ENCODE data around the gene GXYLT2.
"Not testable (repeated sequence)": the region's sequence is repeated elsewhere in the genome, so short reads cannot be mapped to it uniquely, and the experiment has no call there.

The GXYLT2 gene

DNA sequence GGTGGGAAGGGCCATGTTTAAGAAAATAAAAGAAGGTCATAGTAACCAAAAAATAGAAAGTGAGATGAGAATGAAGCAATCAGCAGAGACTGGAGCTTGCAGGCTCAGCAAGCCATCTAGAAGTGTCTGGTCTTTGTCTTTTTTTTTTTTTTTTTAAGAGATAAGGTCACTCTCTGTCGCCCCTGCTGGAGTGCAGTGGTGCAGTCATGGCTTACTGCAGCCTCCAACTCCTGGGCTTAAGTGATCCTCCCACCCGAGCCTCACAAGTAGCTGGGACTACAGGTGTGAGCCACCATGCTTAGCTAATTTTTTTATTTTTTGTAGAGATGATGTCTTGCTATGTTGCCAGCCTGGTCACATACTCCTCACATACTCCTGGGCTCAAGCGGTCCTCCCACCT, 36.2 kb downstream of the GXYLT2 start:
- H3K4me3 ChIP-seq (ENCODE audit: low read depth, low read length), result no peak overlapping the region
- DNase-seq (ENCODE audit: low read depth), result no peak

DNA sequence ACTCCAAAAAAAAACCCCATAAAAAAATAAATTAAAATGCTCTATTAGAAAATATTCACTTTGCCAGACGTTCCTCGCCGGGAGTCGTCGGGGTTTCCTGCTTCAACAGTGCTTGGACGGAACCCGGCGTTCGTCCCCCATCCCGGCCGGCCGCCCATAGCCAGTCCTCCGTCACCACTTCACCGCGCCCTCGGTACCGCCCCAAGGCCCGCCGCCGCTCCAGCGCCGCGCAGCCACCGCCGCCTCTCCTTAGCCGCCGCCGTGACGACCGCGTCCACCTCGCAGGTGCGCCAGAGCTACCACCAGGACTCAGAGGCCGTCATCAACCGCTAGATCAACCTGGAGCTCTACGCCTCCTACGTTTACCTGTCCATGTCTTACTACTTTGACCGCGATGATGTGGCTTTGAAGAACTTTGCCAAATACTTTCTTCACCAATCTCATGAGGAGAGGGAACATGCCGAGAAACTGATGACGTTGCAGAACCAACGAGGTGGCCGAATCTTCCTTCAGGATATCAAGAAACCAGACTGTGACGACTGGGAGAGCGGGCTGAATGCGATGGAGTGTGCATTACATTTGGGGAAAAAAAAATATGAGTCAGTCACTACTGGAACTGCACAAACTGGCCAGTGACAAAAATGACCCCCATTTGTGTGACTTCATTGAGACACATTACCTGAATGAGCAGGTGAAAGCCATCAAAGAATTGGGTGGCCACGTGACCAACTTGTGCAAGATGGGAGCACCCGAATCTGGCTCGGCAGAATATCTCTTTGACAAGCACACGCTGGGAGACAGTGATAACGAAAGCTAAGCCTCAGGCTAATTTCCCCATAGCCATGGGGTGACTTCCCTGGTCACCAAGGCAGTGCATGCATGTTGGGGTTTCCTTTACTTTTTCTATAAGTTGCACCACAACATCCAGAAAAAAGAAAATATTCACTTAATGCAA, 41.2 kb downstream of the GXYLT2 start:
- H3K4me3 ChIP-seq (ENCODE audit: low read depth, low read length); DNase-seq (ENCODE audit: low read depth): not testable (repeated sequence)

DNA sequence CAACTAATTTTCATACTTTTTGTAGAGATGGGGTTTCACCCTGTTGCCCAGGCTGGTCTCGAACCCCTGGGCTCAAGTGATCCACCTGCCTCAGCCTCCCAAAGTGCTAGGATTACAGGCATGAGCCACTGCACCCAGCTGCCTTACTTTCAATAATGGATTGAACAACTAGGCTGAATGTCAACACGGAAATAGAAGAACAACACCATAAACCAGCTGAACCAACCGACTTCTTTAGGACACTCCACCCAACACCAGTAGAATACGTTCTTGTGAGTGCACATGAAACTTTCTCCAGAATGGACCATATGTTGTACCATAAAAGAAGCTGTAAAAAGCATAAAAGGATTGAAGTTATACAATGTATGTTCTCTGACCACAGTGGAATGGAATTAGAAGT, 42.9 kb downstream of the GXYLT2 start:
- H3K4me3 ChIP-seq (ENCODE audit: low read depth, low read length), result no peak overlapping the region
- no peak for DNase-seq (ENCODE audit: low read depth)

DNA sequence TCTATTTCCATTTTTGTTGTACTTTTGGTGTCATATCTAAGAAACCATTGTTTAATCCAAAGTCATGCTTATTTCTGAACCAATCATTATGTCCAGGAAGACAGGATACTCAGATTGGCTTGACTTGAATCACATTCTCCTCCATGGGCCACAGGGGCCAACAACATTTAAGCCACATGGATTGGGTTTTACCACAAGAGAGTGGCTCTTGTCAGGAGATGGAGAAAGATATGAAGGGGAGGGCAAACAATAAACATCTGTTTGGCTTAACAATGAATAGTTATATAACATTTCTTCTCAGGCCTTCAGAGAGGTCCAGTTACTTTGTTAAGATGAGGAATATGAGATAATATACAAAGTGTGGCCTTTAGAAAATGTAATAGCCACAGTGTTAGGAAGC, 44.6 kb downstream of the GXYLT2 start:
- DNase-seq (ENCODE audit: low read depth), result no peak
- no peak overlapping the region for H3K4me3 ChIP-seq (ENCODE audit: low read depth, low read length)

DNA sequence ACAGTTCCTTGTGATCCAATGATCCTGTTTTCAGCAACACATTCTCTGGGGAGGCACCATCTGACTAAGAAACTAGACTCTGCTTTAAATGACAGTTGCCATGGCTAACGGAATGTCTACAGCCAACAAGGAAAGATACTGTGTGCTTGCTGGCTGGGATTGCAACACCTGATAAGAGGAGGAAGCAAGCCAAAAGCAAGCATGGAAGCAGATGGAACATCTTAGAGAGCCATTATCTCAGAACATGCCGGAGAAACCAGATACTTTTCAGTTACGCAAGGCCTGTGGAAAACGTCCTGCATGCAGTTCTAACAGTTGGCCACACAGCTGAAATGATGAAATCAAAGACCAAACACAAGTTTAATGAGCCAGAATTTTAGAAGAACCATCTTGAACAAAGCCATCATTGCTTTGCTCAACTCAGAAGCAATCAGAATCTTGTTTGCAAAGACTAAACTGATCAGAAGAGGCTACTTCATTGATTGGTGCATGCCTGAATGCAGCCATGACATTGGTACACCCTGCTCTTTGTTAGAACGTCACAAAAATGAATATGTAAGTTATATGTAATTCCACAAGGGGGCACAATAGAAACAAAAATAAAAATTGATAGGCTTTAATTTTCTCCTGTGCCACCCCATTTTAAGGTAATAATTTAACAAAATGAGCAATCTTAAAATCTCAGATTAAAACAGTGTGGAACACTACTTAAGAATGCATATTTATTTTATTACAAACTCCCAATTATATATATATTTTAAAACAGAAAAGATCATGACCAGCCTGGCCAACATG, 50.8 kb downstream of the GXYLT2 start:
- DNase-seq (ENCODE audit: low read depth), result peak; percentile 93
- no peak overlapping the region for H3K4me3 ChIP-seq (ENCODE audit: low read depth, low read length)

DNA sequence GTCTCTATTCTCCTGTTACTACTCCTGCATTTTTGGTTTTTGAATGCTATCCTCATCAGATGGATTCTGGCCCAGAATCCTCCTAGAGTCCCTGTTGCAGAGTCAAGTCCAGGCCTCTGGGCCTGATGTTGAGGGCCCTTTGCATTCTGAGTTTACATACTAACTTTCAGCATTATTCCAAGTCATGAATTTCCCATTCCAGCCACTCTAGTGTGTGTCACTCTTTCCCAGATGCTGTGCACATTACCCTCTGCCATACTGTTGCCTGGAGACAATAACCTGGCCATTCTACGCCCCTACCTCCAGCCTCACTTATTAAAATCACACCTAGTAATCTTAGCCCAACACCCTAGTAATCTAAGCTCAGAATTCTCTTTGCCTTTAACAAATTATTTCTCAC, 53.4 kb downstream of the GXYLT2 start:
- no peak for DNase-seq (ENCODE audit: low read depth)
- no peak overlapping the region for H3K4me3 ChIP-seq (ENCODE audit: low read depth, low read length)

DNA sequence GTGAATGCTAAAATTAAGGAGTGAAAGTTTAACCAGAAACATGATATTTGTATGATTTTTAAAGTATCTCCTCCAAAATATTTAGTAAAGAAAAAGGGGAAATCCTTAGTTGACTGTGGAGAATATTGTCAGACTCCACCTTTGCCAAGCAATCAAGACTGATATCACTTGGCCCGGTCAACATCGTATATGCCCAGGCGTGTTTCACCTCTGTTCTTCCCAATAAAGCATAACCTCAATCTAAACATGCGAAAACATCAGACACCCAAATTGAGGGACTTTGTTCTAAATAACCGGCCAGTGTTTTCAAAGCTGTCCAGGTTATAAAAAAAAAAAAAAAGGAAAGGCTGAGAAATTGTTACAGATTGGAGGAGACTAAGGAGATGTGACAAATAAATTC, 54.6 kb downstream of the GXYLT2 start:
- DNase-seq (ENCODE audit: low read depth), result no peak
- no peak overlapping the region for H3K4me3 ChIP-seq (ENCODE audit: low read depth, low read length)

DNA sequence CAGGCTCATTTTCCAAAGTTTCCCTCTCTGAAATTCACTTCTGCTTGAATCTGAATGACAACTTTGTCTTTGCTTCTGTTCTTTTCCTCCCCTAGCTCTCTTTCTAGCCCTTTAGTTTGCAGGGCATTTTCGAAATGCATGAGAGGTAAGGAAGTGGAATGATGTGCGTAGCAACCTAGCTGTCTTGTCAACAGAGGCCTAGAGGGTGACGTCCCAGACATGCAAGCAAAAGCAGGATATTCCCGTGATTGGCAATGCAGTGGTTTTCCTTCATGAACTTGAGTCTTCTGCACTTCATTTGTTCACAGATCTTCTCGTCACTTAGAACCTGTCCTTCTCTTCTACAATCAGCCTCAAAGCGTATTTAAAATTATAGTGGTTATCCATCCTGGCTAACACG, 56.9 kb downstream of the GXYLT2 start:
- no peak overlapping the region for H3K4me3 ChIP-seq (ENCODE audit: low read depth, low read length)
- DNase-seq (ENCODE audit: low read depth), result no peak

DNA sequence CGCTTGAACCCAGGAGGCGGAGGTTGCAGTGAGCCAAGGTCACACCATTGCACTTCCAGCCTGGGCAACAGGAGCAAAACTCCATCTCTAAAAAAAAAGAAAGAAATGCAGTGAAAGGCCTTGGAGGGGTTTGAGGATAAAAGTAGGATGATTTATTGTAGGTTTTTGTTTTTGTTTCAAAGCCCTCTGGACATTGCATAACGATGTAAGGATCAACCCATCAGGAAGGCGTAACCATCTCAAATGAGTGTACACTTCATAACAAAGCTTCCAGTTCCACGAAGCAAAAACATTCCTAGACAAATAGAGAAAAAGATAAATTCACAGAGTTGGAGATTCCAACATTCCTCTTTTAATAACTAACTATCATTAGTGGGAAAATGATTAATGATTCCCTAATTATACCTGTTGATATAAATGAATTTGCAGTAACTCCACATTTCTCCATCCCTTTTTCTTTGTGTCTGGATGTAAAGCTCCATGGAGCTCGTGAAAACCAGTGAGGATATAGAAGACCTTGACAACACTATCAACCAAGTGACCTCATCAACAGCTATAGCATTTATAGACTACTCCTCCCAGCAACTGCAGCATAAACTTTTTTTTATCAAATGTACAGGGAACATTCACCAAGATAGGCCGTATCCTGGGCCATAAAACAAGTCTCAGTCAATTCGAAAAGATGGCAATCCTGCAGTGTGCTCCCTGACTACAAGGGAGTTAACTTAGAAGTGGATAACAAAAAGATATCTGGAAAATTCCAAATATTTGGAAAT, 60.1 kb downstream of the GXYLT2 start:
- DNase-seq (ENCODE audit: low read depth), result no peak

DNA sequence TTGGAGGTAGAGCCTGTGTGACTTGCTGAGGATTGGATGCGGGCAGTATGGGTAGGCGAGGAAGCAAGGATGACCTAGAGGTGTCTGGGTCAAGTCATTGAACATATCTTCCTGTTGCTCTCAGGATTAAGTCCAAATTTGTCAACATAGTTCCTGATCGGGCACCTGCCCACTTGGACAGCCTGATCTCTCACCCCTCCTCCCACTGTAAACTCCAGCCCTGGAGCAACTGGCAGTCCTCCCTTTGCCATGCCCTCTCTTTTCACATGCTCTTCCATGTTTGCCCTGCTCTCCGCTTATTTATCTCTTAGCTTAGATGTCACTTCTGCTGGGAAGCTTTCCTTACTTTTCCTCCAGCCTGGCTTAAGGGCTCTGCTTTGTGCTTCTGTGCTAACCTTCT, 61.2 kb downstream of the GXYLT2 start:
- no peak overlapping the region for H3K4me3 ChIP-seq (ENCODE audit: low read depth, low read length)
- DNase-seq (ENCODE audit: low read depth), result no peak

More for the DNA sequence above, 60.1 kb downstream of the GXYLT2 start:
- H3K4me3 ChIP-seq (ENCODE audit: low read depth, low read length), result no peak overlapping the region

DNA sequence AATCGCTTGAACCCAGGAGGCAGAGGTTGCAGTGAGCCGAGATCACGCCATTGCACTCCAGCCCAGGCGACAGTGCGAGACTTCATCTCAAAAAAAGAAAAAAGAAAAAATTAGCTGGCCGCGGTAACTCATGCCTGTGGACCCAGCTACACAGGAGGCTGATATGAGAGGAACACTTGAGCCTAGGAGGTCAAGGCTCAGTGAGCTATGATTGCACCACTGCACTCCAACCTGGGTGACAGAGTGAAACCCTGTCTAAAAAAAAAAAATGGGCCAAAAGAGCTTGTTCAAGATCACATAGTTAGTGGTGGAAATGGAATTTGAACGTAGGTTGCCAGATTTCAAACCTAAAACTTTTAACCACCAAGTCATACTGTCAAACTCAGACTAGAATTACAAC, 62.5 kb downstream of the GXYLT2 start:
- no peak overlapping the region for H3K4me3 ChIP-seq (ENCODE audit: low read depth, low read length)

DNA sequence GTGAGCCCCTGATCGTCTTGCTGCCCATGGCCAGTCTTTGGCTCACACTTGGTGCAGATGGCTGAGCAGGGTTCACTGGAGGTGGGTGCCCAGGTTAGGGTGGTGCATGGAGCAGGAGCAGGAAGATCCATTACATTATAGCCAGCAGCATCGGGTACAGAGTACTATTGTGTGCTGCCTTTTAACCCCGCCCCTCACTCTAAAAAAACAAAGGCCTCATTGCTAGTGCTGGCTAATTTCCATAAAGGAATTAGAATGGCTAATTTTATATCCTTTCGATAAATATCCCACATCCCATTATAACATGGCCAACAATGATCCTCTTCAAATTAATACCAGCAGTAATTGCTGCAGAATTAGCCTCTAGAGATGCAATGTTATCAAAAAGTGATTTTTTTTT, 63.0 kb downstream of the GXYLT2 start:
- H3K4me3 ChIP-seq (ENCODE audit: low read depth, low read length), result no peak overlapping the region
- no peak for DNase-seq (ENCODE audit: low read depth)

More for the DNA sequence above, 62.5 kb downstream of the GXYLT2 start:
- no peak for DNase-seq (ENCODE audit: low read depth)

DNA sequence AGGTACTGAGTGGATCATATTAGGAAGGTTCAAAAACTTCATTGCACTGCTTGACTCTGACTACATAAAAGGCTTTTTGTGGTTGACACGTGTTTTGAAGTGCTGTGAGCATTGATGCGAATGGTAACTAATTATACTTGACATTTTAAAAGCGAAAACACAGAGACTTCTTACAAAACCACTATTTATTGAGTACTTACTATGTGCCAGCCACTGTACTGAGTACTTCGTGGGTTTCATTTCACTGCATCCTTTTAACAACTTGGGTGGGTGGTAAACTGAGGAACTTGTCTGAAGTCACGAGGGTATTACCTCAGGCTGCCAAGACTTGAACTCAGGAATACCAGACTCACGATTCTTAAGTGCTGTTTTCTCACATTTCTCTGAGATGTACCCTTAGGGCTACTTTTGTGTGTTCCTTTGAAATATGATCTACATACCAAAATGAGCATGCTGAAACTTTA, 63.4 kb downstream of the GXYLT2 start:
- no peak for DNase-seq (ENCODE audit: low read depth)
- no peak overlapping the region for H3K4me3 ChIP-seq (ENCODE audit: low read depth, low read length)

DNA sequence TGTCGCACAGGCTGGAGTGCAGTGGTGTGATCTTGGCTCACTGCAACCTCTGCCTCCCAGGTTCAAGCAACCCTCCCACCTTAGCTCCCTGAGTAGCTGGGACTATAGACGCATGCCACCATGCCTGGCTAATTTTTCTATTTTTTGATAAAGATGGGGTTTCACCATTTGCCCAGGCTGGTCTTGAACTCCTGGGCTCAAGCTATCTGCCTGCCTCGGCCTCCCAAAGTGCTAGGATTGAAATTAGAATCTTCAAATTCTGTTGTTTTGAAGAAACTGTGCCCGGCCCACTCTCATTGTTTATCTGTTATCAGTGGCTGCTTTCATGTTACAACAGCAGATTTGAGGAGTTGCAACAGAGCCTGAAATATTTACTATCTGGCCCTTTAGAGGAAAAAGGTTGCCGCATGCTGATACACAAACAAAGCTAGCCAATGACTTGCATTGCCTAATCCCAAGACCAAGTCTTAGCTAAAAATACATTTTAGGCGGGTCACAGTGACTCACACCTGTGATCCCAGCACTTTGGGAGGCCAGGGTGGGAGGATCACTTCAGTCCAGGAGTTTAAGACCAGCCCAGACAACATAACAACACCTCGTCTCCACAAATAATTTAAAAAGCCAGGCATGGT, 65.6 kb downstream of the GXYLT2 start:
- no peak for DNase-seq (ENCODE audit: low read depth)
- no peak overlapping the region for H3K4me3 ChIP-seq (ENCODE audit: low read depth, low read length)

DNA sequence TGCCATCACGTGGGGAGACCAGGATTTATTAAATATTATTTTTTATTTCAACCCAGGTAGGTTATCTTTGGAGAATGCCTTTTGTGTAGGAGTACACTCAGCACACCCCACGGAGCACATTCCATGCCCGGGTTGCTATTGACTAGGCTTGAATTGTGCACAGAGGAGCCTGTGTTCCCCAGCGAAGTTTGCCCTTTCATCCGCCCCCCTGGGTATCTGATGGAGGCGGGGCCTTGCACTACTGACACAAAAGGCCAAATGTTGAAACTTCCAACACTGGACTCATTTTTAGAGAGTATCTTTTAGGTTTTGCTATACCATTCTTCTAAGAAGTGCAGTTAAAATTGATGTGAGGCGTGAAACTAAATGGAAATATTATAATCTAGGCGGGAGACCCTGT, 69.5 kb downstream of the GXYLT2 start:
- H3K4me3 ChIP-seq (ENCODE audit: low read depth, low read length), result no peak overlapping the region
- no peak for DNase-seq (ENCODE audit: low read depth)

DNA sequence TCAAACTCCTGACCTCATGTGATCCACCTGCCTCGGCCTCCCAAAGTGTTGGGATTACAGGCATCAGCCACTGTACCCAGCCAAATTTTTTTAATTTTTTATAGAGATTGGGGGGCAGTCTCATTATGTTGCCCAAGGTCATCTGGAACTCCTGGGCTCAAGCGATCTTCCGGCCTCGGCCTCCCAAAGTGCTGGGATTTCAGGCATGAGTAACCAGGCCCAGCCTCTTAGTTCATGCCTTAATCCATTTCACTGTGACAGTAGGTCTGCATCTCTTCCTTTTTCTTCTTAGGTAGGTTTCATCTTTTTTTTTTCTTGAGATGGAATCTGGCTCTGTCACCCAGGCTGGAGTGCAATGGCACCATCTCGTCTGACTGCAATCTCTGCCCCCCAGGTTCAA, 71.5 kb downstream of the GXYLT2 start:
- DNase-seq (ENCODE audit: low read depth), result no peak
- no peak overlapping the region for H3K4me3 ChIP-seq (ENCODE audit: low read depth, low read length)

DNA sequence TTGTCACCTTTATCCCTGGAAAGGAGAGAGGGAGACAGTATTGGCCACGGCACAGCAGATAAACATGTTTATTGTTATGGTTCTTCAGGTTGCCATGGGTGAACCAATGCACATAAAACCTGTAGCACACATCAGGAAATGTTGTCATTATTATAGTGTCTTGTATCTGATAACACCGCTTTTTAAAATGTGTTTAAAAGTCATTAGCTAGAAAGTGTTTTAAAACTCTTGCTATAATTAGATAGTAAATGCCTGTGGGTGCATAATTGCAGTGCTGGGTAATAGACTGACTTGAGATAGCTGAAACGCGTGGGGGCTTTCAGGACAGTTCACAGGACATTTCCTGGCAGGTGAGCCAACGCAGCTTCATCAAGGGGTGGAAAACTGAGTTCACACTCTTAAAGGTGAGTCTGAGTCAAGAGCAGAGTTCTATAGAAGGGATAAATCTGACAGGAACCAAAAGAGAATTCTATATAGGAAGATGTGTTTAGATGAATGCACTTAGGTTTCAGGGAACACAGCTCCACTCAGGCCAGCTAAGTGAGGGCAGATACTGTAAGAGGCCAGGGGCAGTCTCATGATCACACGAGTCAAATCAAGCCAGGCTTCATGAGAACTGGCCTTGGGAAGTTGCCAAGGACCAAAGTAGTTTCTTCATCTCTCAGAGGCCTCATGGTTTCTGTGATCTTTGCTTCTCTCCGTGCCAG, 73.1 kb downstream of the GXYLT2 start:
- DNase-seq (ENCODE audit: low read depth), result peak; percentile 60

DNA sequence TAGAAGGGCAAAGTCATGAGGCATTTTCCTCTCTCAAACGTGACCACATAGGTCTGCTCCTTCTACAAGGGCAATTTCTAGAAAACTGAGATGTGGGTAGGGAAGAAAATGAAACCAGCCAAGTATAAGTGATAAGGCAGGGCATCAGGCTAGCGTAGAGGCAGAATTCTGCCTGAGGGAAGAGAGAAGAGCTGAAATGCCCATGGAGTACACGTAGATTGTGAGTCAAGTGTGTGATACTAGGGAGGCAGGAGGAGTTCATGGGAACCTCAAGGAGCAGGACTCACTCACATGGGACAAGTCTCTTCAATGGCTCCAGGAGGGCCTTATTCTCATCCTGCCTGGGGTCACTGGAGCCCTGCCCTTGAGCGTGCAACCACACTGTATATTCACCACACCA, 73.9 kb downstream of the GXYLT2 start:
- no peak overlapping the region for H3K4me3 ChIP-seq (ENCODE audit: low read depth, low read length)
- no peak for DNase-seq (ENCODE audit: low read depth)

More for the DNA sequence above, 73.1 kb downstream of the GXYLT2 start:
- no peak overlapping the region for H3K4me3 ChIP-seq (ENCODE audit: low read depth, low read length)

DNA sequence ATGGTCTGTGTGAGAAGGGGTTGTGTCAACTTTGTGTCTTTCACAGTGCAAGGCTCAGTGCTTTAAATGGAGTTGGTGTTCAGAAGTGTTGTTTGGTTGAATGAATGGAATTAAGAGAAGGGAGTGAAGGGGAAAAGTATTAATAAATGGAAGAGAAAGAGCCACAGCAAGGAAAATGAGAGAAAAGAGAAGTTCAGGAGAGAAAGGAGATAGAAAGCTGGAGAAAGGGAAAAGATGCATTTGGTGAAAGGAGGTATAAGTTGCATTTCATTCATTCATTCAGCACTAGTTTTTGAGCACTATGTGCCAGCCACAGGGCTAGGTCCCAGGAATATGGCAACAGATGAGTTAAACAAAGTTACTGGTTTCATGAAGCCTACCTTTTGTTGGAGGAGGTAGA, 74.5 kb downstream of the GXYLT2 start:
- no peak overlapping the region for H3K4me3 ChIP-seq (ENCODE audit: low read depth, low read length)
- DNase-seq (ENCODE audit: low read depth), result no peak

All from skeletal muscle cell (primary cell).